Fibroblast of gingiva (primary cell): ENCODE measurements around the gene FAM76B.

Experiments
- DNase-seq: peaks from one replicate; pipeline ENCODE4 v3.0.0-alpha.2; 2011; ENCODE audit warnings: low read depth

Gene FAM76B

GRCh38 chr11:95729462-95729861 lies 60.1 kb downstream of the FAM76B start:
- no peak for DNase-seq

- no peak for DNase-seq
These were observed 60.8 kb downstream of the FAM76B start for GRCh38 chr11:95728790-95729189.

GRCh38 chr11:95728094-95728493 lies 61.5 kb downstream of the FAM76B start:
- DNase-seq = no peak

DNA sequence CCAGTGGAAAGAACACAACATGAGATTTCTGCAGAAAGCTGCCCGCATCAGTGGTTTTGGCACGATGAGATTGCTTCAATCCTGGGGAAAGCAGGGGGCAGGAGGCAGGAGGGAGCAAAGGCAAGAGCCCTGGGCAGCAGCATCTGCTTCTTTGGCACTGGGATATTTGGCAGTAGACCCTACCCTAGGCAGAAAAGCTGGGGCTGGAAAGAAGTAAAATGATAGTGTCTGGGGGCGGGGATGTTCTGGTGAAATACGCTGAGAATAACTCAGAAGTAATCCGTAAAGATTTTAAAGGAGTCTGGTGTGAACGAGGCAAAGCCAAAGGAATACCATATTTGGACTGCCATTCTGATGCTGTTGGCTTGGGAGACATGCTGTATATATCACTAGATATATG lies 62.0 kb downstream of the FAM76B start:
- no peak for DNase-seq

GRCh38 chr11:95727111-95727510 lies 62.5 kb downstream of the FAM76B start:
- no peak for DNase-seq

- no peak for DNase-seq
These were observed 64.4 kb downstream of the FAM76B start for GRCh38 chr11:95725196-95725595.

DNA sequence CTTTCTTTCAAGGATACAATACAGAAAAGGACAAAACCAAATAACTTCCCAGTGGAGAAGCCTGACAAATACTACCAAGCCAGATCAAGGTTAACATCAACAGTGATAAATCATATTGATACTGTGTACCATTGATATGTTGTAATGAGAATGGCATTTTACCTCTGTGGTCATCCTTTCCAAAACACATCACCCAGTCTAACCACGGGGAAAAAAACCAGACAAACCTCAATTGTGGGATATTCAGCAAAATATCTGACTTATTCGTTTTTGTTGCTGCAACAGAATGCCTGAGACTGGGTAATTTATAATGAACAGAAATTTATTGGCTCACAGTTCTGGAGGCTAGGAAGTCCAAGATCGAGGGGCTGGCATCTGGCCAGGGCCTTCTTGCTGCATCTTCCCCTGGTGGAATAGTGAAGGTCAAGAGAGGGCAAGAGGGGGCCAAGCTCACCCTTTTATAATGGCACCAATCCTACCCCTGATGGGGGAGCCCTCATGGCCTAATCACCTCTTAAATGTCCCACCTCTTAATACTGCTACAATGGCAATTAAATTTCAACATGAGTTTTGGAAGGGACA lies 66.1 kb downstream of the FAM76B start:
- DNase-seq = no peak

DNA sequence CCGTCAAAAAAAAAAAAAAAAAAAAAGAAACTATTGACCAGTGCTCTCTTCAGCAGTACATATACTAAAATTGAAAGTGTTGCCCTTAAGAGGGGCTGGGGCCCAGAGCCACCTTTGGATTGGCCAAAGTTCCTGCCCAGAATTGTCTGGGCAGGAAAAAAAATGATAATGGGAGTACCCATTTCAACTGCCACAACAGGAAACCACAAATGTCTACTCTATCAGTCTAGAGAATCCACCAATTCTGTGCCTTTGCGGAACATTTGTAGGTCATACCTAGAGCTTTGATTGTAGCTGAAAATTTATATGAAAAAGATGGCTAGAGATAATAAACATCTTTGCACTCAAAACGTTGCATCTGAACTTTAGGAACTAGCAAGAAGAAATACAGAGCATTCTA lies 69.4 kb downstream of the FAM76B start:
- no peak for DNase-seq
